Measurements from ENCODE around the gene ASIP. TPM values are rescaled to one million over a fixed set of nuclear protein-coding genes. Genes with fewer than 3 reads are reported as not detected.
"Not testable (repeated sequence)": the region's sequence is repeated elsewhere in the genome, so short reads cannot be mapped to it uniquely, and the experiment has no call there.

ASIP gene, protein sequence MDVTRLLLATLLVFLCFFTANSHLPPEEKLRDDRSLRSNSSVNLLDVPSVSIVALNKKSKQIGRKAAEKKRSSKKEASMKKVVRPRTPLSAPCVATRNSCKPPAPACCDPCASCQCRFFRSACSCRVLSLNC
- total RNA-seq (2014; rRNA removed; shearing (Covaris generic)): not detected in 2 replicates

- Histone ChIP-seq H3K9me3 (replicated peaks) (peaks cover 13% of the 10 kb centered on the region; the same call in 1 of the 2 replicates), H3K27me3 (0 out of 2 replicates have a peak, but pooled peaks cover 2% of the 10 kb centered on the region), H3K36me3 (no peaks in the 10 kb centered on the region), H3K4me1 (no peaks in the 10 kb centered on the region), H3K27ac (no peak within 1 kb of the TSS), H3K4me3 (no peak within 1 kb of the TSS)
- DNase-seq: no peak
Measured at GRCh38 chr20:34240693-34241615, at the start of gene ASIP. Gene ASIP, plus strand, starts transcription at chr20:34241423. Its CDS starts 18,952 bp downstream, at chr20:34260375.

DNA sequence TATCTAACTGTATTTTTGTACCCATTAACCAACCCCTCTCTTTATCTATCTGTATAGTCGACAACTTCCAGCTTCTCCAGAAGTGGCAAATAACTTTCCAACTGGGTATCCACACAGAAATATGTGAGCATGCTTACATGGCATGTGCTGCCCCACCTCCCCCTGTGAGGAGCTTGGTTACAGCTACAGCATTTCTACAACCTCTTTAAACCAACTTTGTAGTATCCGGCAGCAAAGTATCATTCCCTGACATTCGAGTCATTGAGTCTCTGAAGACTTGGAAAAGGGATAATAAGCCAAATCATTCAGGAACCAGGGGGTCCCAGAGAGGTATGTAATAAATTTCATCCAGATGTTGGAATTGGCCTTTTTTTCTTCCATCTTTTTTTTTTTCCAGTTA, 48.2 kb upstream of the ASIP start:
- Histone ChIP-seq H3K4me1 (no peaks in the 10 kb centered on the region), H3K36me3 (no peaks in the 10 kb centered on the region), H3K9me3 (replicated peaks) (no peaks in the 10 kb centered on the region), H3K27ac (no peak overlapping the region), H3K27me3 (no peaks in the 10 kb centered on the region), H3K4me3 (no peak overlapping the region)
- DNase-seq: no peak

DNA sequence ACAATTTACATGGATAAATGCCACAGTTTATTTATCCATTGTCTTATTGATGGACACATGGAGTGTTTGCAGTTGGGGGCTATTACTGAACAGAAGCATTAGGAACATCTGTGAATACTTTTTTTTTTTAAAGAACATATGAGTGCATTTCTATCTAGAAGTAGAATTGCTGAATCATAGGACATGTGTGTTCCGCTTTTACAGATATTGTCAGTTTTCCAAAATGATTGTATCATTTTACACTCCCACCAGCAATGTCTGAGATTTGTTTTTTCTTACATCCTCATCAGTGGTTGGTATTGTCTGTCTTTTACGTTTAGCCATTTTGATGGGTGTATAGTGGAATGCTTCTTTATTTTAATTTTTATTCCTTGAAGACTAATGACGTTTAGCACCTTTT, 42.0 kb upstream of the ASIP start:
- no peaks in the 10 kb centered on the region for H3K27me3 ChIP-seq
- no peak overlapping the region for H3K4me3 ChIP-seq
- H3K36me3 ChIP-seq: no peaks in the 10 kb centered on the region
- H3K4me1 ChIP-seq: no peaks in the 10 kb centered on the region
- no peak overlapping the region for H3K27ac ChIP-seq
- no peak for DNase-seq
- H3K9me3 ChIP-seq (replicated peaks): no peaks in the 10 kb centered on the region

DNA sequence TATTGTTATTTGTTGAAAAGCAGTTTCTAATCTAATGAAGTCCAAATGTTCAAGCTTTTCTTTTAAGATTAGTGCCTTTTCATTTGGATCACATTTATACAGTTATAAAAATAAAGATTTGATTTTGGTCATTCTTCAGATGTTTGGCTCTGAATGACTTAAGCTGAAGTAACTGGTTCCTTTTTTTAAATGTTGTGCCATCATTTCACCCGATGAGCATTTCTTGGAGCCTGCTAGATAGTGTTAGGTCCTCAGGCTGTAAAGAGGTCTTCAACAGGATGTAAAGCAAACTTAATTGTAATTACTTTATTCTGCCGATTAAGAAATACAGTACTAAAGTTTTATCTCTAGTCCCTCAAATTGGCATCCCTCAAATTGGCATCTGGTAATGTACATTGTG, 41.2 kb upstream of the ASIP start:
- Histone ChIP-seq H3K36me3 (no peaks in the 10 kb centered on the region), H3K9me3 (replicated peaks) (no peaks in the 10 kb centered on the region), H3K27me3 (no peaks in the 10 kb centered on the region), H3K4me3 (no peak overlapping the region), H3K4me1 (no peaks in the 10 kb centered on the region), H3K27ac (no peak overlapping the region)
- DNase-seq: no peak

DNA sequence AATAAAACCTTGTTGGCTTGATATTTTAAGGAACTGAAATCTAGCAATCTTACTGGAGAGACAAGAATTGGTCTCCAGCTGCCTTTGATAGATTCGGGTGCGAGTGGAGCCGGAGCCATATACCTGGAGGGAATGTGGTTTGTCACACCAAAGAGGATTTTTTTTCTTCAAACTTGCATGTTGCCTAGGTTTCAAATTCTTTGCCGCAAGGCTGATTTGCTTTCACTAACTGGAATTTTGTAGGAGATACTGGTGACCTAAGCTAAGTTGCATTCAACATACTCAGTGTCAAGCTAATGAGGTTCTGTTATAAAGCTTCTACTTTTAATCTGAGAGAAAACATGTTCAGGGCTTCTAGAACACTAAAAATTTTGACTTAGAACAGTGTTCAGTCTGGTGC, 39.7 kb upstream of the ASIP start:
- no peaks in the 10 kb centered on the region for H3K27me3 ChIP-seq
- no peaks in the 10 kb centered on the region for H3K4me1 ChIP-seq
- no peak overlapping the region for H3K4me3 ChIP-seq
- no peak overlapping the region for H3K27ac ChIP-seq
- H3K36me3 ChIP-seq: no peaks in the 10 kb centered on the region
- H3K9me3 ChIP-seq (replicated peaks): no peaks in the 10 kb centered on the region
- DNase-seq: no peak

DNA sequence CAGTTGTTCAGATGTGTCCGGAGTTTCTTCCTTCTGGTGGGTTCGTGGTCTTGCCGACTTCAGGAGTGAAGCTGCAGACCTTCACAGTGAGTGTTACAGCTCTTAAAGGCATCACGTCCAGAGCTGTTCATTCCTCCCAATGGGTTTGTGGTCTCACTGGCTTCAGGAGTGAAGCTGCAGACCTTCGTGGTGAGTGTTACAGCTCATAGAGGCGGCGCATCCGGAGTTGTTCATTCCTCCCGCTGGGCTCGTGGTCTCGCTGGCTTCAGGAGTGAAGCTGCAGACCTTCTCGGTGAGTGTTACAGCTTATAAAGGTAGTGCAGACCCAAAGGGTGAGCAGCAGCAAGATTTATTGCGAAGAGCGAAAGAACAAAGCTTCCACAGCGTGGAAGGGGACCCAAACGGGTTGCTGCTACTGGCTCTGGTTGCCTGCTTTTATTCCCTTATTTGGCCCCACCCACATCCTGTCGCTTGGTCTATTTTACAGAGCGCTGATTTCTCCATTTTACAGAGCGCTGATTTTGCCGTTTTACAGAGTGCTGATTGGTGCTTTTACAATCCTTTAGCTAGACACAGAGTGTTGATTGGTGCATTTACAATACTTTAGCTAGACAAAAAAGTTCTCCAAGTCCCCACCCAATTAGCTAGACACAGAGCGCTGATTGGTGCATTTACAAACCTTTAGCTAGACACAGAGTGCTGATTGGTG, 35.9 kb upstream of the ASIP start:
- H3K9me3 ChIP-seq (replicated peaks); H3K27me3 ChIP-seq; H3K4me3 ChIP-seq; H3K36me3 ChIP-seq; DNase-seq; H3K27ac ChIP-seq; H3K4me1 ChIP-seq: not testable (repeated sequence)

DNA sequence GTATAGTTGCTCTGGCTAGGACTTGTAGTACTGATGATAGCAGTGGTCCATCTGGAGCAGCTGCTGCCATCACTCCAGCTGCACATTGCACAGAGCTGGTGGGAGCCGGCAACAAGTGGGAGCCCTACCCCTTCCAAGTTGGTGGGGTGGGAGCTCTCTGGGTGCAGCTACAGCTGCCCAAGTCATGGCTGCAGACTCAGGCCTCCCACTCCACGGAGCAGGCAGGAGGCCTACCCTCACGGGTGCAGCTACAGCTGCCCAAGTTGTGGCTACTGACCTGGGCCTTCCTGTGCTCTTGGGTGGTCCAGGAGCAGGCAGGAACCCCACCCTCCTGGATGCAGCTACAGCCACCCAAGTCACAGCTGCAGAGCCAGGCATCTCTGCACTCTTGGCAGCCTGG, 32.1 kb upstream of the ASIP start:
- peak; percentile 89 to 92 for DNase-seq
- Histone ChIP-seq H3K9me3 (replicated peaks) (0 out of 2 replicates have a peak, but pooled peaks cover 4% of the 10 kb centered on the region), H3K36me3 (no peaks in the 10 kb centered on the region), H3K4me1 (peaks cover 10% of the 10 kb centered on the region), H3K27ac (no peak overlapping the region; the same call in 1 of the 2 replicates), H3K27me3 (no peaks in the 10 kb centered on the region), H3K4me3 (no peak overlapping the region)

- Histone ChIP-seq H3K4me3 (no peak overlapping the region), H3K9me3 (replicated peaks) (0 out of 2 replicates have a peak, but pooled peaks cover 4% of the 10 kb centered on the region), H3K4me1 (peaks cover 10% of the 10 kb centered on the region), H3K27ac (no peak overlapping the region), H3K36me3 (no peaks in the 10 kb centered on the region), H3K27me3 (no peaks in the 10 kb centered on the region)
- peak; percentile 17 to 34 for DNase-seq
Measured at GRCh38 chr20:34210271-34210670, 31.0 kb upstream of the ASIP start.

GRCh38 chr20:34211591-34211990, 29.6 kb upstream of the ASIP start:
- no peak overlapping the region for H3K27ac ChIP-seq
- DNase-seq: no peak
- no peak overlapping the region for H3K4me3 ChIP-seq
- 0 out of 2 replicates have a peak, but pooled peaks cover 4% of the 10 kb centered on the region for H3K9me3 ChIP-seq (replicated peaks)
- H3K27me3 ChIP-seq: no peaks in the 10 kb centered on the region
- no peaks in the 10 kb centered on the region for H3K36me3 ChIP-seq
- peaks cover 10% of the 10 kb centered on the region for H3K4me1 ChIP-seq

GRCh38 chr20:34213213-34213612, 28.0 kb upstream of the ASIP start:
- H3K4me3 ChIP-seq: no peak overlapping the region
- H3K36me3 ChIP-seq: no peaks in the 10 kb centered on the region
- DNase-seq: no peak
- 0 out of 2 replicates have a peak, but pooled peaks cover 4% of the 10 kb centered on the region for H3K9me3 ChIP-seq (replicated peaks)
- peaks cover 10% of the 10 kb centered on the region for H3K4me1 ChIP-seq
- no peak overlapping the region for H3K27ac ChIP-seq
- H3K27me3 ChIP-seq: no peaks in the 10 kb centered on the region

- Histone ChIP-seq H3K27ac (no peak overlapping the region), H3K9me3 (replicated peaks) (0 out of 2 replicates have a peak, but pooled peaks cover 4% of the 10 kb centered on the region), H3K4me3 (no peak overlapping the region), H3K4me1 (no peaks in the 10 kb centered on the region), H3K36me3 (no peaks in the 10 kb centered on the region), H3K27me3 (no peaks in the 10 kb centered on the region)
- DNase-seq: no peak
Measured at GRCh38 chr20:34215711-34216381, 25.4 kb upstream of the ASIP start.

GRCh38 chr20:34216382-34216742, 24.9 kb upstream of the ASIP start:
- Histone ChIP-seq H3K9me3 (replicated peaks) (0 out of 2 replicates have a peak, but pooled peaks cover 5% of the 10 kb centered on the region), H3K27me3 (no peaks in the 10 kb centered on the region), H3K27ac (no peak overlapping the region), H3K4me1 (no peaks in the 10 kb centered on the region), H3K4me3 (no peak overlapping the region), H3K36me3 (no peaks in the 10 kb centered on the region)
- no peak for DNase-seq

GRCh38 chr20:34220561-34220960, 20.7 kb upstream of the ASIP start:
- no peaks in the 10 kb centered on the region for H3K36me3 ChIP-seq
- H3K27me3 ChIP-seq: no peaks in the 10 kb centered on the region
- H3K4me3 ChIP-seq: no peak overlapping the region
- no peak overlapping the region for H3K27ac ChIP-seq
- no peaks in the 10 kb centered on the region for H3K4me1 ChIP-seq
- no peak for DNase-seq
- peaks cover 2% of the 10 kb centered on the region; the same call in 1 of the 2 replicates for H3K9me3 ChIP-seq (replicated peaks)

DNA sequence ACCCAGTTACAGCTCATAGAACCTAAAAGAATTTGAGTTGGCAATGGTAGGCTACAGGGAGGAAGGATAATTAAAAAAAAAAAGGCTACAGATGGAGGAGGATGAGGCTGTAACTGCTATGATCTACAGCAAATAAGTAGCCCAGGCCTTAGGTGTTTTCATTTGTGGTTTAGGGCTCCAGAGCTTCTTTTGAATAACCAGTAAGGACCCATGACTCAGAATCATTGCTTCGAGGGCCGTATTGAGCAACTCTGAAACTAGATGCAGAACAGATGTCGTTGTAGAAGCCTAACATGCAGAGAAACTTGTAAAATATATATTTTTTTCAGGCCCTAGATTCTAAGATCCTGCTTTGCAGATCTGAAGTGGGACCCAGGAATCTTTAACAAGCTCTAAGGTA, 19.0 kb upstream of the ASIP start:
- no peaks in the 10 kb centered on the region for H3K27me3 ChIP-seq
- no peak overlapping the region for H3K27ac ChIP-seq
- peaks cover 2% of the 10 kb centered on the region; the same call in 1 of the 2 replicates for H3K9me3 ChIP-seq (replicated peaks)
- H3K4me3 ChIP-seq: no peak overlapping the region
- H3K36me3 ChIP-seq: no peaks in the 10 kb centered on the region
- DNase-seq: no peak
- H3K4me1 ChIP-seq: no peaks in the 10 kb centered on the region

Measured in SJCRH30 (cell line).